NCI-H146 (cell line): Measurements from ENCODE around the gene CACNA1D.

ENCODE experiments used
- DNase-seq: peaks from one replicate; lab custom pipeline; 2025; lab: John Stamatoyannopoulos, UW

CACNA1D gene

GRCh38 chr3:53495520-53496391, 1.3 kb downstream of the CACNA1D start:
- DNase-seq = peak; percentile 46

- no peak for DNase-seq
These were observed 1.9 kb downstream of the CACNA1D start for GRCh38 chr3:53496392-53496670.

GRCh38 chr3:53496984-53497383, 2.6 kb downstream of the CACNA1D start:
- DNase-seq = no peak

- no peak for DNase-seq
These were observed 4.6 kb downstream of the CACNA1D start for GRCh38 chr3:53498806-53499641.

- DNase-seq = no peak
These were observed 5.9 kb downstream of the CACNA1D start for GRCh38 chr3:53500165-53500777.

GRCh38 chr3:53501178-53501577, 6.8 kb downstream of the CACNA1D start:
- DNase-seq = no peak

GRCh38 chr3:53502737-53503136, 8.3 kb downstream of the CACNA1D start:
- DNase-seq = no peak

GRCh38 chr3:53503195-53503594, 8.8 kb downstream of the CACNA1D start:
- no peak for DNase-seq

- no peak for DNase-seq
These were observed 11.8 kb downstream of the CACNA1D start for GRCh38 chr3:53506110-53506762.

GRCh38 chr3:53506763-53507145, 12.3 kb downstream of the CACNA1D start:
- DNase-seq = no peak

GRCh38 chr3:53509494-53509893, 15.1 kb downstream of the CACNA1D start:
- no peak for DNase-seq

GRCh38 chr3:53510508-53510907, 16.1 kb downstream of the CACNA1D start:
- DNase-seq = no peak

- no peak for DNase-seq
These were observed 16.8 kb downstream of the CACNA1D start for GRCh38 chr3:53511246-53511645.

GRCh38 chr3:53513556-53514190, 19.3 kb downstream of the CACNA1D start:
- DNase-seq = no peak

- no peak for DNase-seq
These were observed 21.9 kb downstream of the CACNA1D start for GRCh38 chr3:53516339-53516738.

GRCh38 chr3:53518495-53518981, 24.1 kb downstream of the CACNA1D start:
- no peak for DNase-seq

- no peak for DNase-seq
These were observed 24.8 kb downstream of the CACNA1D start for GRCh38 chr3:53519065-53519709.

- no peak for DNase-seq
These were observed 28.9 kb downstream of the CACNA1D start for GRCh38 chr3:53523346-53523745.

- DNase-seq = no peak
These were observed 30.2 kb downstream of the CACNA1D start for GRCh38 chr3:53524566-53524965.

GRCh38 chr3:53525765-53526703, 31.6 kb downstream of the CACNA1D start:
- no peak for DNase-seq
